OCI-LY7 (cell line): ENCODE data around the gene FN1. TPM values are rescaled to one million over a fixed set of nuclear protein-coding genes. Genes with fewer than 3 reads are reported as not detected.

Source experiments
- BruUV-seq: library from RNA; stranded (reverse); fragments of 400-500 nt; replicated peaks from 2 replicates; lab custom pipeline; 2021; lab: Mats Ljungman, UMichigan
- CTCF ChIA-PET: fragments of 300-600 bp; sonication (Branson Sonifier 250); formaldehyde crosslinking; loops from one replicate; lab custom pipeline; 2022; ENCODE audit warnings: antibody characterized with exemption; ENCODE audit not compliant: unreplicated experiment; lab: Charles Lee
- POLR2A ChIA-PET: fragments of 300-600 bp; sonication (Branson Sonifier 250); formaldehyde crosslinking; loops from one replicate; lab custom pipeline; 2022; ENCODE audit warnings: antibody characterized with exemption; lab: Charles Lee
- DNase-seq: peaks from one replicate; pipeline ENCODE4 v3.0.0-alpha.2; 2015; ENCODE audit warnings: low spot score
- H2AFZ ChIP-seq: fragments of 200-600 bp; sonication (generic), shearing (Covaris generic); 2 replicates; pipeline ENCODE4 v1.6.1; 2014; ENCODE audit warnings: mild to moderate bottlenecking, antibody characterized with exemption, low read length, moderate library complexity
- H3K27ac ChIP-seq: fragments of 200-600 bp; sonication (generic); 2 replicates; pipeline ENCODE4 v1.5.1; 2014; ENCODE audit warnings: mixed run types, low read depth, mild to moderate bottlenecking, moderate library complexity, low read length, inconsistent platforms; ENCODE audit not compliant: poor library complexity, severe bottlenecking
- H3K36me3 ChIP-seq: fragments of 200-600 bp; sonication (generic); 2 replicates; pipeline ENCODE4 v1.6.1; 2014; ENCODE audit warnings: mild to moderate bottlenecking, antibody characterized with exemption, low read length, moderate library complexity, mixed read lengths; ENCODE audit not compliant: insufficient read depth
- H3K4me1 ChIP-seq: fragments of 200-600 bp; sonication (generic); 2 replicates; pipeline ENCODE4 v1.5.1; 2014; ENCODE audit warnings: mild to moderate bottlenecking, low read length; ENCODE audit not compliant: insufficient read depth, poor library complexity, severe bottlenecking
- H3K4me2 ChIP-seq: fragments of 200-600 bp; sonication (generic); 2 replicates; pipeline ENCODE4 v1.6.1; 2014; ENCODE audit warnings: mild to moderate bottlenecking, low read length
- H3K4me3 ChIP-seq: fragments of 200-600 bp; sonication (generic); 2 replicates; pipeline ENCODE4 v1.5.1; 2014; ENCODE audit warnings: mild to moderate bottlenecking, low read depth, low read length; ENCODE audit not compliant: poor library complexity, severe bottlenecking
- H3K79me2 ChIP-seq: fragments of 200-600 bp; sonication (generic); 2 replicates; pipeline ENCODE4 v1.6.1; 2016; ENCODE audit warnings: low read depth, mild to moderate bottlenecking, low read length, moderate library complexity, mixed read lengths; ENCODE audit not compliant: insufficient read depth
- H3K9me2 ChIP-seq: fragments of 200-600 bp; sonication (generic); 2 replicates; pipeline ENCODE4 v1.6.1; 2016; ENCODE audit warnings: mild to moderate bottlenecking, low read length, mixed read lengths; ENCODE audit not compliant: insufficient read depth
- H3K9me3 ChIP-seq: fragments of 200-600 bp; sonication (generic); 2 replicates; pipeline ENCODE4 v1.6.1; 2014; ENCODE audit warnings: mild to moderate bottlenecking, mixed run types, low read length, mixed read lengths
- H4K20me1 ChIP-seq: fragments of 200-600 bp; sonication (generic); 2 replicates; pipeline ENCODE4 v1.6.1; 2014; ENCODE audit warnings: mild to moderate bottlenecking, antibody characterized with exemption, low read length, moderate library complexity, mixed read lengths; ENCODE audit not compliant: insufficient read depth
- EZH2phosphoT487 ChIP-seq: fragments of 200-600 bp; sonication (generic); IDR thresholded peaks from 2 replicates; pipeline ENCODE4 v1.6.1; 2018; ENCODE audit warnings: low read depth, borderline replicate concordance, mild to moderate bottlenecking, mixed run types, antibody characterized with exemption, low read length, moderate library complexity, mixed read lengths
- intact Hi-C: fragments of 100-400 bp; cut with micrococcal nuclease; formaldehyde crosslinking; loops from one replicate; pipeline ENCODE4 v1.10.0; 2022; ENCODE audit not compliant: unreplicated experiment
- total RNA-seq, 2 experiments: library from RNA; depleted of rRNA in 1 of 2; stranded (reverse); fragments of >200 nt in 1 of 2; shearing (Covaris generic) in 1 of 2; gene quantifications; 2 replicates each; pipeline ENCODE4 v1.2.3, GENCODE V29; 2014 to 2022
- TF ChIP-seq, protein P1 (sequence below): fragments of 200-600 bp; sonication (generic); conservative IDR thresholded peaks from 2 replicates; pipeline ENCODE4 v1.5.1; 2014; ENCODE audit warnings: mild to moderate bottlenecking, antibody characterized with exemption, low read length, moderate library complexity, mixed read lengths

Gene FN1
- total RNA-seq, 2 experiments from 2014 or later, result 1.3 TPM; not detected in 1

DNA sequence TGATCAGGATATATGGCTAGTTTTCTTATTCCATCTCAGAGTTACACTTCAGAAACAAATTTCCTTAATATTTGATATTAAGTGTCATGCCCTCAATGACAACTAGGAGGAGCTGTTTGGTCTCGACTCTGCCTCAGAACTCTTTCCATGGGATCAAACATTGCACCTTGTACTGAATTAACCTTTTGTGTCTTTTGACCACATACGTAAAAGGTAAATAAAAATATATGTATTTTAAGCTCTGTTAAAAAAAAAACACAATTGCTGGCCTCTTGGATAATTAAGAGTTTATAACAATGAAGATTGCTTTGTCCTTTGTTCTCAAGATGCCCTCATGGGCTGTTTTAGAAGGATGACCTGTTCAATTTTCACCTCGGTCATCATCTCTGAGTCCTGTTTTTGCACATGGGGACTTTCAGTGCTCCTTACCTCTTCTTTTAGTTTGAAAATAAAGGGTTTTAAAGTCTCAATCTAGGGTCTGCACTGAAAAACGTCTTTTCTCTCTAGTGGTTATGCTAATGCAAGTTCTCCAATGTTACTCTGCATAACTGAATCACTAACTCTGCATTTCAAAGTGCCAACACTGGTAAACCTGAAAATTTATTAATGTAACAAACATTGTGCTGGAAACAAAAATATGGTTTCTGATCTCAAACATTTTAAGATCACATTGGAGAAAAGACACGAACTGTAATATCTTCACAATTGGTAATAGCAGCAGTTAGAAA lies 18.8 kb upstream of the FN1 start:
- Histone ChIP-seq H3K9me2 (no peaks in the 10 kb centered on the region), H3K79me2 (no peaks in the 10 kb centered on the region), H3K36me3 (no peaks in the 10 kb centered on the region), H3K4me3 (no peak overlapping the region), H3K9me3 (no peaks in the 10 kb centered on the region), H4K20me1 (no peaks in the 10 kb centered on the region), H3K4me2 (no peak overlapping the region), H3K4me1 (no peaks in the 10 kb centered on the region), H2AFZ (no peak overlapping the region), H3K27ac (no peak overlapping the region)
- peak; percentile 33 for DNase-seq
- intact Hi-C loops, result loop anchor here (1.0 kb wide), 1 partner anchor 466 kb away; no protein-coding TSS in a partner anchor
- TF ChIP-seq EZH2phosphoT487, result no peak
- TF ChIP-seq, protein P1, sequence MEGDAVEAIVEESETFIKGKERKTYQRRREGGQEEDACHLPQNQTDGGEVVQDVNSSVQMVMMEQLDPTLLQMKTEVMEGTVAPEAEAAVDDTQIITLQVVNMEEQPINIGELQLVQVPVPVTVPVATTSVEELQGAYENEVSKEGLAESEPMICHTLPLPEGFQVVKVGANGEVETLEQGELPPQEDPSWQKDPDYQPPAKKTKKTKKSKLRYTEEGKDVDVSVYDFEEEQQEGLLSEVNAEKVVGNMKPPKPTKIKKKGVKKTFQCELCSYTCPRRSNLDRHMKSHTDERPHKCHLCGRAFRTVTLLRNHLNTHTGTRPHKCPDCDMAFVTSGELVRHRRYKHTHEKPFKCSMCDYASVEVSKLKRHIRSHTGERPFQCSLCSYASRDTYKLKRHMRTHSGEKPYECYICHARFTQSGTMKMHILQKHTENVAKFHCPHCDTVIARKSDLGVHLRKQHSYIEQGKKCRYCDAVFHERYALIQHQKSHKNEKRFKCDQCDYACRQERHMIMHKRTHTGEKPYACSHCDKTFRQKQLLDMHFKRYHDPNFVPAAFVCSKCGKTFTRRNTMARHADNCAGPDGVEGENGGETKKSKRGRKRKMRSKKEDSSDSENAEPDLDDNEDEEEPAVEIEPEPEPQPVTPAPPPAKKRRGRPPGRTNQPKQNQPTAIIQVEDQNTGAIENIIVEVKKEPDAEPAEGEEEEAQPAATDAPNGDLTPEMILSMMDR, result peak; percentile 86
- CTCF ChIA-PET, result no interaction called here
- POLR2A ChIA-PET, result no interaction called here
- no TSS peak for BruUV-seq

- DNase-seq, result no peak
- Histone ChIP-seq H4K20me1 (no peaks in the 10 kb centered on the region), H3K4me2 (no peak overlapping the region), H3K9me3 (no peaks in the 10 kb centered on the region), H2AFZ (no peak overlapping the region), H3K9me2 (no peaks in the 10 kb centered on the region), H3K36me3 (no peaks in the 10 kb centered on the region), H3K4me1 (no peaks in the 10 kb centered on the region), H3K79me2 (no peaks in the 10 kb centered on the region), H3K27ac (no peak overlapping the region), H3K4me3 (no peak overlapping the region)
- no TSS peak for BruUV-seq
- TF ChIP-seq EZH2phosphoT487, result no peak
- TF ChIP-seq, protein P1, result no peak
- intact Hi-C loops, result no loop called here
- POLR2A ChIA-PET, result interaction anchor here (0.6 kb wide), 1 partner anchor 542 kb away, joined by 3 read pairs; no protein-coding TSS in a partner anchor
- CTCF ChIA-PET, result no interaction called here
Measured at GRCh38 chr2:215452725-215453124, 16.9 kb upstream of the FN1 start.
